SK-N-SH (cell line): ENCODE data around the gene RPS6KA2. TPM values are rescaled to one million over a fixed set of nuclear protein-coding genes. Genes with fewer than 3 reads are reported as not detected.

Experiments used
- CTCF ChIA-PET: fragments of 300-600, 350-600 bp; formaldehyde crosslinking; extraction: SDS; loops from one replicate; lab custom pipeline; 2021; lab: Yijun Ruan, JAX
- POLR2A ChIA-PET: fragments of 350-600 bp; sonication (Branson Sonifier 250); formaldehyde crosslinking; extraction: SDS; loops from one replicate; lab custom pipeline; 2020; ENCODE audit warnings: antibody characterized with exemption, inconsistent platforms; lab: Yijun Ruan, JAX
- DNase-seq: peaks from one replicate; pipeline ENCODE4 v3.0.0; 2012
- H2AFZ ChIP-seq: fragments of 200-600 bp; sonication (generic); 2 replicates; pipeline ENCODE4 v1.8.1; 2016; ENCODE audit warnings: antibody characterized with exemption, mild to moderate bottlenecking, low read depth
- H3F3A ChIP-seq: fragments of 200-600 bp; sonication (generic); replicated peaks from 2 replicates; pipeline ENCODE3; 2016; ENCODE audit warnings: antibody characterized with exemption, mild to moderate bottlenecking; ENCODE audit not compliant: insufficient read depth
- H3K27ac ChIP-seq, 2 experiments: fragments of 200-500 bp in 1 of 2; fragments of 200-600 bp in 1 of 2; sonication (Bioruptor generic) in 1 of 2; sonication (generic), shearing (Covaris generic) in 1 of 2; 2 replicates each; pipeline versions ENCODE4 v1.5.1 to v1.6.1; 2014 to 2016; ENCODE audit warnings: low read depth in 2 of 2, inconsistent platforms in 1 of 2, low read length in 1 of 2, mild to moderate bottlenecking in 1 of 2, mixed read lengths in 1 of 2
- H3K27me3 ChIP-seq: fragments of 200-600 bp; sonication (generic), shearing (Covaris generic); 2 replicates; pipeline ENCODE4 v1.6.1; 2016; ENCODE audit warnings: mixed run types; ENCODE audit not compliant: insufficient read depth
- H3K36me3 ChIP-seq, 2 experiments: fragments of 200-500 bp in 1 of 2; fragments of 200-600 bp in 1 of 2; sonication (Bioruptor generic) in 1 of 2; sonication (generic) in 1 of 2; replicated peaks in 1 of 2; 2 replicates each; pipeline versions ENCODE3 to v1.5.1; 2014 to 2016; ENCODE audit warnings: low read length in 1 of 2, mild to moderate bottlenecking in 1 of 2; ENCODE audit not compliant: insufficient read depth in 2 of 2, control insufficient read depth in 1 of 2
- H3K4me1 ChIP-seq, 2 experiments: fragments of 200-500 bp in 1 of 2; fragments of 200-600 bp in 1 of 2; sonication (Bioruptor generic) in 1 of 2; sonication (generic), shearing (Covaris generic) in 1 of 2; 2 replicates each; pipeline versions ENCODE4 v1.5.1 to v1.6.1; 2014 to 2016; ENCODE audit warnings: low read depth in 1 of 2, low read length in 1 of 2, mixed run types in 1 of 2; ENCODE audit not compliant: insufficient read depth in 2 of 2, control insufficient read depth in 1 of 2
- H3K4me2 ChIP-seq: fragments of 200-600 bp; sonication (generic), shearing (Covaris generic); 2 replicates; pipeline ENCODE4 v1.6.1; 2017; ENCODE audit warnings: mixed run types
- H3K4me3 ChIP-seq, 2 experiments: fragments of 200-500 bp in 1 of 2; fragments of 200-600 bp in 1 of 2; sonication (Bioruptor generic) in 1 of 2; sonication (generic), shearing (Covaris generic) in 1 of 2; 2 replicates each; pipeline versions ENCODE4 v1.5.1 to v1.8.1; 2014 to 2016; ENCODE audit warnings: low read depth in 2 of 2, inconsistent platforms in 1 of 2, low read length in 1 of 2, mild to moderate bottlenecking in 1 of 2, mixed read lengths in 1 of 2, moderate library complexity in 1 of 2
- H3K79me2 ChIP-seq: fragments of 200-600 bp; sonication (generic); 2 replicates; pipeline ENCODE4 v1.8.1; 2017; ENCODE audit warnings: mild to moderate bottlenecking; ENCODE audit not compliant: insufficient read depth
- H3K9ac ChIP-seq: fragments of 200-600 bp; sonication (generic); 2 replicates; pipeline ENCODE4 v1.6.1; 2017; ENCODE audit warnings: mixed run types
- H3K9me2 ChIP-seq: fragments of 200-600 bp; sonication (generic); 2 replicates; pipeline ENCODE4 v1.6.1; 2017; ENCODE audit warnings: mixed run types
- H3K9me3 ChIP-seq: fragments of 200-600 bp; sonication (generic); 2 replicates; pipeline ENCODE4 v1.6.1; 2017; ENCODE audit warnings: mixed run types, mild to moderate bottlenecking, moderate library complexity
- H4K20me1 ChIP-seq: fragments of 200-600 bp; sonication (generic); 2 replicates; pipeline ENCODE4 v1.6.1; 2017; ENCODE audit warnings: mild to moderate bottlenecking, mixed run types; ENCODE audit not compliant: insufficient read depth
- CHD2 ChIP-seq: fragments of 150-350 bp; IDR thresholded peaks from 2 replicates; pipeline ENCODE4 v1.6.1; 2018; ENCODE audit warnings: low read length; ENCODE audit not compliant: partially characterized antibody
- ELF1 ChIP-seq: IDR thresholded peaks from 2 replicates; pipeline ENCODE4 v1.4.0; 2012
- EP300 ChIP-seq, 2 experiments: IDR thresholded peaks; 2 replicates each; pipeline versions ENCODE4 v1.4.0 to v1.6.1; 2012; ENCODE audit warnings: borderline replicate concordance in 1 of 2, low read depth in 1 of 2, low read length in 1 of 2
- FOSL2 ChIP-seq: IDR thresholded peaks from 2 replicates; pipeline ENCODE4 v1.4.0; 2012; ENCODE audit warnings: low read depth, mild to moderate bottlenecking, moderate library complexity, borderline replicate concordance
- FOXM1 ChIP-seq: IDR thresholded peaks from 2 replicates; pipeline ENCODE4 v1.4.0; 2012; ENCODE audit warnings: low read depth, mild to moderate bottlenecking
- IRF3 ChIP-seq: fragments of 150-350 bp; IDR thresholded peaks from 2 replicates; pipeline ENCODE4 v1.6.1; 2016; ENCODE audit warnings: mild to moderate bottlenecking, low read depth, low read length
- JUND ChIP-seq: IDR thresholded peaks from 2 replicates; pipeline ENCODE4 v1.4.0; 2012
- MAX ChIP-seq: IDR thresholded peaks from 2 replicates; pipeline ENCODE4 v1.4.0; 2012; ENCODE audit warnings: low read depth
- NFIC ChIP-seq: IDR thresholded peaks from 2 replicates; pipeline ENCODE4 v1.4.0; 2012; ENCODE audit warnings: borderline replicate concordance
- POLR2AphosphoS5 ChIP-seq: IDR thresholded peaks from 2 replicates; pipeline ENCODE4 v1.6.1; 2012; ENCODE audit warnings: low read depth, low read length
- RAD21 ChIP-seq: IDR thresholded peaks from 2 replicates; pipeline ENCODE4 v1.6.1; 2012; ENCODE audit warnings: mild to moderate bottlenecking, low read length
- SMC3 ChIP-seq: IDR thresholded peaks from 2 replicates; pipeline ENCODE4 v1.6.1; 2012; ENCODE audit warnings: low read depth, low read length, improper control_type of control experiment
- TAF1 ChIP-seq: IDR thresholded peaks from 2 replicates; pipeline ENCODE4 v1.6.1; 2012; ENCODE audit warnings: low read depth, mild to moderate bottlenecking, low read length, moderate library complexity, borderline replicate concordance
- TCF12 ChIP-seq: IDR thresholded peaks from 2 replicates; pipeline ENCODE4 v1.4.0; 2012
- TEAD4 ChIP-seq: IDR thresholded peaks from 2 replicates; pipeline ENCODE4 v1.4.0; 2012; ENCODE audit warnings: mild to moderate bottlenecking, borderline replicate concordance; ENCODE audit not compliant: insufficient read depth
- USF2 ChIP-seq: fragments of 150-350 bp; IDR thresholded peaks from 2 replicates; pipeline ENCODE4 v1.6.1; 2017; ENCODE audit warnings: antibody characterized with exemption, low read length, low read depth, borderline replicate concordance
- ZBTB33 ChIP-seq: IDR thresholded peaks from 2 replicates; pipeline ENCODE4 v1.4.0; 2012; ENCODE audit warnings: low read depth, borderline replicate concordance
- WGBS: methylation state at CpG from one replicate; pipeline ENCODE4 v1.1.6; 2017; ENCODE audit warnings: low lambda C conversion rate; 5-methylcytosine and 5-hydroxymethylcytosine counted together
- polyA plus RNA-seq, 3 experiments: library from polyadenylated mRNA; depleted of rRNA; stranded (reverse); fragments of >200 nt; gene quantifications; 2 replicates each; pipeline ENCODE4 v1.2.3, GENCODE V29; 2012

Gene RPS6KA2
- polyA plus RNA-seq, 1 of the 3 experiments (the other 2 are of a cell fraction): 59.5 TPM

GRCh38 chr6:166567107-166567506 is 59.9 kb downstream of the RPS6KA2 start (continued):
- TF ChIP-seq MAX (peak; percentile 85), EP300 (IDR thresholded peaks at IDR 0.05; ENCODE audit: borderline replicate concordance in 1 of 2, low read depth in 1 of 2, low read length in 1 of 2) (peak in 1 of 2 experiments; percentile 79; a peak in 1 of 4 replicates), TCF12 (peak; percentile 87), ZBTB33 (no peak), NFIC (peak; percentile 88), ELF1 (no peak), SMC3 (no peak), TEAD4 (0 out of 2 replicates have a peak, but pooled peaks have one; percentile 32)

- Histone ChIP-seq H3K4me3 (no peak overlapping the region), H3K9me2 (no peaks in the 10 kb centered on the region), H2AFZ (no peak overlapping the region), H3K4me1 (peaks cover 9 to 14% of the 10 kb centered on the region in 2 experiments; a peak in 3 of 4 replicates), H3K9me3 (no peaks in the 10 kb centered on the region)
- TF ChIP-seq TAF1 (no peak), CHD2 (no peak), IRF3 (no peak), SMC3 (no peak), RAD21 (no peak), ELF1 (no peak), EP300 (IDR thresholded peaks at IDR 0.05; ENCODE audit: borderline replicate concordance in 1 of 2, low read depth in 1 of 2, low read length in 1 of 2) (no peak), USF2 (no peak), FOXM1 (no peak), JUND (no peak), POLR2AphosphoS5 (no peak), FOSL2 (no peak)
- TF ChIP-seq, all 33 proteins: peak for 0
- no peak for DNase-seq
- Histone ChIP-seq H3K27ac (peak overlapping the region; percentile 34 to 78; a peak in 3 of 4 replicates), H3K27me3 (no peaks in the 10 kb centered on the region), H3F3A (peaks cover 3% of the 10 kb centered on the region), H3K4me2 (peak overlapping the region; percentile 42; the same call in 1 of the 2 replicates), H3K79me2 (peaks cover 60% of the 10 kb centered on the region), H3K9ac (peak overlapping the region; percentile 27; the same call in 1 of the 2 replicates), H4K20me1 (no peaks in the 10 kb centered on the region), H3K36me3 (peaks cover 7 to 30% of the 10 kb centered on the region in 2 experiments)
- WGBS: 93% methylated on average over 7 of the region's 12 CpGs
- POLR2A ChIA-PET: no interaction called here
- CTCF ChIA-PET: no interaction called here
These were observed 60.7 kb downstream of the RPS6KA2 start for GRCh38 chr6:166566026-166567011.
